GM21723 (cell line): ENCODE measurements around the gene METTL27.
"Not testable (repeated sequence)": the region's sequence is repeated elsewhere in the genome, so short reads cannot be mapped to it uniquely, and the experiment has no call there.

ENCODE experiments used
- ATAC-seq: cut with Tn5 transposase; IDR thresholded peaks from one replicate; pipeline ENCODE4 v1.9.1; 2021; ENCODE audit warnings: mild to moderate bottlenecking, moderate library complexity; ENCODE audit not compliant: unreplicated experiment

METTL27 gene

DNA sequence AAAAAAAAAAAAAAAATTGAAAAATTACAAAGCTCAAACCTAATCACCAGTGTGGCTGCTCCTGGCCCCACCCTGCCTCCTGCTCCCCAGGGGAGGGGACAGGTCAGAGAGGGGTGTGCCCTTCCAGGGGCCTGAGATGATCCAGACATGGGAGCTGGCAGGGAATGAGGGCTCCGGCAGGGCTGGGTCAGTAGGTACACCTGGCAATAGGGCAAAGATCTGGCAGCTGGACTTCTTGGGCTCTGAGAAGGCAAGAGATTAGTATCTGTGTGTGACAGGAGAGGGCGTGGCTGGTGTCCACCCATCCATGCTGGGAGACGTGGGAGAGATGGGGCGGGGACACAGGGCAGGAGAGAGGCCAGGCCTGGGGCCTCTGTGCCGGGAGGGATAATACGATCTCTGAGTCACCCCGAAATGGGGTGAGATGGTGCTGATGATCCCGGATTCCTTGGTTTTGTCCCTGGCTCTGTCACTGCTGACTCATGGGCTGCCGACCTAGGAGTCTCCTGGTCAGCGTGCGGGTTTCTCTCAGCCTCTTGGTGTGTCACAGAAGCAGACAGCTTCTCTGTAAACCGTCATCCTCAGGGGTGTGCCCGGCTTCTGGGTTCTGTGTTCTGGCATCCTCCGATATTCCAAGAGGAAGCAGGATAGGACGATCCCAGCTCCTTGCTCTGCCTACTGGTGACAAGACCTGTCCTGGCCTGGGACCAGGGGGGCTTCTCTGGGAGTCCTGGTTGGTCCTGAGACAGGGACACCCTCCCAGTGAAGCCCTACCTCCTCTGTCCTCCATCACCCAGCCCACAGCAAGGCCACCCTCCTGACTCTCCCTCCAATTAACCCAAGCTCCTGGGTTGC lies 19.8 kb downstream of the METTL27 start:
- no peak for ATAC-seq

DNA sequence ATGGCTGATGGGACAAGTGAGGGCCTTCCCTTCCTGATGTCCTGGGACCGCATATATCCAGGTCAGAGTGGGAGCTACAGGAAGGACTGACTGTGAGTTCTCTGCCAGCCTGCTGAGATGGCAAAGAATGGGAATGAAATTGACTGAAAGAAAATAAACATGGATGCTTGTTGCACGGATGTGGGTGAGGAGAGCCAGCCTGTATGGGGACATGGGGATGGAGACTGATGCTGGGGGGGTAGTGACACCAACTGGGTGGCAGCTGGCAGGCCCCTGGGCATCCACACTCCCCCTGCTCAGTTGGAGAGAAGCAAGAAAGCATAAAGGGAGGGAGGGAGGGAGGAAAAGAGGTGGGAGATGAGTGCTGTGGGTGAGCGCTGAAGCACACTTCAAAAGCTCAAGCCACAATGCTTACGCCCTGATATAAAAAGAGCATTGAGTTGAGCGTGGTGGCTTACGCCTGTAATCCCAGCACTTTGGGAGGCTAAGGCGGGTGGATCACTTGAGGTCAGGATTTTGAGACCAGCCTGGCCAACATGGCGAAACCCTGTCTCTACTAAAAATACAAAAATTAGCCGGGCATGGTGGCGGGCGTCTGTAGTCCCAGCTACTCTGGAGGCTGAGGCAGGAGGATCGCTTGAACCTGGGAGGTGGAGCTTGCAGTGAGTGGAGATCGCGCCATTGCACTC lies 20.6 kb downstream of the METTL27 start:
- ATAC-seq = not testable (repeated sequence)

- no peak for ATAC-seq
These were observed 22.3 kb downstream of the METTL27 start for GRCh38 chr7:73820013-73820412.

DNA sequence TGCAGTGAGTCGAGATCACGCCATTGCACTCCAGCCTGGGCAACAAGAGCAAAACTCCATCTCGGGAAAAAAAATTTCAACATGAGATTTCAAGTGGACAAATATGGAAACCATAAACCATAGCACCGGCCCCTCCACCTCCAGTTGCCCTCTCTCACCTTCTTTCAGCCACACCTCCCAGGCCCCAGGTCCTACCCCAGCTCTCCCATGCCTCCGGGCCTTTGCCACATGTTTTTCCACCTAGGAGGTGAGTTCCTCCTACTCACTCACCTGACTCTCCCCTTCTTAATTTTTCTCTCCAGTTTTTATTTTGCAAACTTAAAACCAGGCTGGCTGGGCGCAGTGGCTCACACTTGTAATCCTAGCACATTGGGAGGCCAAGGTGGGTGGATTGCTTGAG lies 25.2 kb downstream of the METTL27 start:
- no peak for ATAC-seq

DNA sequence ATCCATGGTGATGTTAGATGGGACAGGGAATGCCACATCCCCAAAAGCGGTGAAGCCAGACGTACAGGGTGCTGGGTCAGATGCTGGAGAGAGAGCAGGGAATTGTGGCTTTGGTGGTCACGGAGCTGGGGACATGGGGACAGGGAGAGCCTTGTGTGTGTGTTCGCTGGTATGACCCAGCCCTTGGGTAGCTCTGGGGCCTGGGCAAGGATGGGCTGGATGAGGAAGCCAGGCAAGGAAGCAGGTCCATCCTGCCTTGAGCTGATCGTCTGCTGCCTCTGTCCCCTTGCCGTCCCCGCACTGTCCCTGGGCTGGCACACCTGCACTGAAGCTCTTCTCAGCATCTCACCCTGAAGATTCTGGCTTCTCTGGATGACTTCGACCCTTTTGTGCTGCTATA lies 26.9 kb downstream of the METTL27 start:
- ATAC-seq = no peak

- ATAC-seq = no peak
These were observed 29.3 kb downstream of the METTL27 start for GRCh38 chr7:73812996-73813395.

DNA sequence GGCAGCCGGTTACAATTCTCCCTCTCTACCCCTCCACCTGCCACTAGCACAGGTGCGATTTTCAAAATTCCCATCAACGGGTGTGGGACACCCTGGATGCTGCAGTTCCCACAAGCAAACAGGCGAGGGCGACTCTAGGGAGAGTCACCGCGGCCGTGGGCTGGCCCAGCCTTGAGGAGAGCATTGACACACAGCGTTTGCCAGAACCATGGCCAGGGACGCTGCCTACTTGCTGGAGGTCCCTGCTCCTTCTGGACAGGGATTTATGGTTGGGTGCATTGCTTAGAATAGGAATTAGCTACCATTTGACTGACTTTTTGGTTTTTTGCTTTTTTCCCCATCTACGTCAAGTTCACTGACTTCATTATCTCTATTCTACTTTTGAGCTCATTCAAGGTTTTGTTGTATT lies 30.6 kb downstream of the METTL27 start:
- ATAC-seq = no peak

- ATAC-seq = no peak
These were observed 31.3 kb downstream of the METTL27 start for GRCh38 chr7:73810998-73811360.

GRCh38 chr7:73809467-73809951 lies 32.8 kb downstream of the METTL27 start:
- ATAC-seq = no peak

DNA sequence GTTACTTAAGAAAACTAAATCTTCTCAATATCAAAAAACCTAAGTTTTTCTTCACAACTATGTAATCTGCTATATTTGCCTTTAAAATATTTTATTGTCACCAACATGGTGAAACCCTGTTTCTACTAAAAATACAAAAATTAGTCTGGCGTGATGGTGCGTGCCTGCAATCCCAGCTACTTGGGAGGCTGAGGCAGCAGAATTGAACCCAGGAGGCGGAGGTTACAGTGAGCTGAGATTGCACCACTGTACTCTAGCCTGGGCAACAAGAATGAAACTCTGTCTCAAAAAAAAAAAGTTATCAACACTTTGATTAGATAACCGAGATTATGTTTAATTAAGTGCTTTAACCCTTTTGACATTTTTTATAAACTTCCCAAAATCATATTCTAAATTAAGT lies 39.9 kb downstream of the METTL27 start:
- ATAC-seq = no peak

DNA sequence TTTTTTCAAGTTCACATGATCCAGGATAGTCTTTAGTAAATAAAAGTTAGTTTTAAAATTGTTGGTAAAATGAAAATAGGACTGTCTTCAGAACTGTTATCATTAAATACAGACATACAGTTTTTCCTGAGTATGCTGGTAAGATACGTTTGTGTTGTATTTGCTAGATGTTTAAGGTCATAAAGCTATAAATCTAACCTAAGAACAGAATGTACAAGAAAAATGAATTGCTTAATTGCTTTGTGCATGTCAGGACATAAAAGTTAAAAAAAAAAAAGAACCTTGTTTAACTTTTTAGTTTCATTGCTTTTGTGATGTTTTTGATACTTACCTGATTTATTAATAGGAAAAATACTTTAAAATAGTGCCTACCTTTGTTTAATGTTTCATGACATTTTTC lies 40.7 kb downstream of the METTL27 start:
- ATAC-seq = no peak

GRCh38 chr7:73799282-73800141 lies 42.8 kb downstream of the METTL27 start:
- ATAC-seq = no peak

GRCh38 chr7:73797176-73797575 lies 45.1 kb downstream of the METTL27 start:
- ATAC-seq = not testable (repeated sequence)

DNA sequence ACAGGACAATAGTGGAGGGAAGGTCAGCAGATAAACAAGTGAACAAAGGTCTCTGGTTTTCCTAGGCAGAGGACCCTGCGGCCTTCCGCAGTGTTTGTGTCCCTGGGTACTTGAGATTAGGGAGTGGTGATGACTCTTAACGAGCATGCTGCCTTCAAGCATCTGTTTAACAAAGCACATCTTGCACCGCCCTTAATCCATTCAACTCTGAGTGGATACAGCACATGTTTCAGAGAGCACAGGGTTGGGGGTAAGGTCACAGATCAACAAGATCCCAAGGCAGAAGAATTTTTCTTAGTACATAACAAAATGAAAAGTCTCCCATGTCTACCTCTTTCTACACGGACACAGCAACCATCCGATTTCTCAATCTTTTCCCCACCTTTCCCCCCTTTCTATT lies 45.7 kb downstream of the METTL27 start:
- ATAC-seq = not testable (repeated sequence)

GRCh38 chr7:73795188-73795587 lies 47.1 kb downstream of the METTL27 start:
- not testable (repeated sequence) for ATAC-seq

DNA sequence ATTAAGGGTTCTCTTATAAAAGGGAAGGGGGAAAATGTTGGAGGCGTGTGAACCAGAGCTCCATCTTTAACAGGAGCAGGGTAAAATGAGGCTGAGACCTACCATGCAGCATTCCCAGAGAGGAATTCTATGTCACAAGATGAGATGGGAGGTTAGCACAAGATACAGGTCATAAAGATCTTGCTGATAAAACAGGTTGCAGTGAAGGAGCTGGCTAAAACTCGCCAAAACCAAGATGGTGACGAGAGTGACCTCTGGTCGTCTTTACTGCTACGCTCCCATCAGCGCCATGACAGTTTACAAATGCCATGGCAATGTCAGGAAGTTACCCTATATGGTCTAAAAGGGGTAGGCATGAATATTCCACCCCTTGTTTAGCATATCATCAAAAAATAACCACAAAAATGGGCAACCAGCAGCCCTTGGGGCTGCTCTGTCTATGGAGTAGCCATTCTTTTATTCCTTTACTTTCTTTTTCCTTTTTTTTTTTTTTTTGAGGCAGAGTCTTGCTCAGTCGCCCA lies 51.1 kb downstream of the METTL27 start:
- not testable (repeated sequence) for ATAC-seq

DNA sequence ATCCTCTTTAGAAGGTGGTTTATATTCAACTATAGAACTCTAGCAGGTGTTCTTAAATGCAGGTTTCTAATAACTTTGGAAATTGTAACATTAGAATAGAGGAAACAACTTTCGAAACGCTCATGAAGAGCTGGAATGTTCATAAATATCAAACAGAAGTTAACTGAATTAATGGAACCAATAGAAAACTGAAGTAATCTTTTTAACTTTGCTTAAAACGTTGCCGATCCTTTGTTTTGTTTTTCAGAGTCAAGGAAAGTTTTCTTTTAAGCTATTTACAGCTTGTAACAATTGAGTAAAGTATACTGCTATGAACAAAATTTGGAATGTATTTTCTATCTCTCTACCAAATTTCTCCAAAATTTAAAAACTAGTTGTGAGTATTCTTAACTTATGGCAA lies 53.3 kb downstream of the METTL27 start:
- no peak for ATAC-seq

- ATAC-seq = not testable (repeated sequence)
These were observed 54.6 kb downstream of the METTL27 start for GRCh38 chr7:73787786-73788048.

DNA sequence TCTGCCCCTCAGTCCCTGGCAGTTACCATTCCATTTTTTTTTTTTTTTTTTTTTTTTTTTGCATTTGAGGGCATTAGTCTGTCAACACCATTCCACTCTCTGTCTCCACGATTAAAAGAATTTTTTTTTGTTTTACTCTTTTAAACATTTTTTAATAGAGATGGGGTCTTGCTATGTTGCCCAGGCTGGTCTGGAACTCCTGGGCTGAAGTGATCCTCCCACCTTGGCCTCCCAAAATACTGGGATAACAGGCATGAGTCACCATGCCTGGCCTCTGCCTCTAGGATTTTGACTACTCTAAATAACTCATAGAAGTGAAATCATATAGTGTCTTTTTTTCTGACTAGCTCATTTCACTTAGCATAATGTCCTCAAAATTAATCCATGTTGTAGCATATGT lies 55.7 kb downstream of the METTL27 start:
- ATAC-seq = no peak
